Measurements from ENCODE around the gene KLHDC9.

GRCh38 chr1:161048949-161049722 is 49.0 kb upstream of the KLHDC9 start:
- TF ChIP-seq TAF1 (IDR thresholded peaks at IDR 0.05; ENCODE audit: low read depth, low read length) (no peak), SPI1 (IDR thresholded peaks at IDR 0.05; ENCODE audit: low read depth, low read length) (no peak), POLR2AphosphoS5 (IDR thresholded peaks at IDR 0.05; ENCODE audit: low read depth, low read length) (no peak), POLR2A (IDR thresholded peaks at IDR 0.05; ENCODE audit: low read depth, low read length) (no peak)
